IMR-90 (cell line): Measurements from ENCODE around the gene SCRN2.

Source experiments
- BHLHE40 ChIP-seq: fragments of 150-350 bp; IDR thresholded peaks from 2 replicates; pipeline ENCODE4 v1.6.1; 2016; ENCODE audit warnings: mild to moderate bottlenecking, low read depth, low read length
- TF ChIP-seq, protein P1 (sequence below): conservative IDR thresholded peaks from 2 replicates; pipeline ENCODE4 v1.5.1; 2012; ENCODE audit warnings: mild to moderate bottlenecking, low read depth, low read length, improper control_type of control experiment

DNA sequence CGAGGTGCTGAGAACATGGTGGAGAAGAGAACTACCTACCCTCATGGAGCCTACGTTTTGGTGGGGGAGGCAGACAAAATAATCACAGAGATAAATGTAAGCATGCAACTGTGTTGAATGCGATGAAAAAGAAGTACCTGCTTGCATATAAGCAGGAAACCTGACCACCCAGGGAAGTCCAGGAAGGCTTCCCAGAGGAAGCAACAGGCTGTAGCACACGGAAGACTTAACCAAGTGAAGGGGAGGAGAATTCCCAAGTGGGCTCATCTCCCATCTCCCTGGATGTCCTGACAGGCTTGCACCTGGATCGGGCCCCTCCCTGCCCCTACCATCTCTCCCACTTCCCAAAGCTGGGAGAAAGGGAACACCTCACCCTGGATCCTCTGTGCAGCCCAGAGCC lies 2.0 kb downstream of the SCRN2 start:
- TF ChIP-seq, protein P1, sequence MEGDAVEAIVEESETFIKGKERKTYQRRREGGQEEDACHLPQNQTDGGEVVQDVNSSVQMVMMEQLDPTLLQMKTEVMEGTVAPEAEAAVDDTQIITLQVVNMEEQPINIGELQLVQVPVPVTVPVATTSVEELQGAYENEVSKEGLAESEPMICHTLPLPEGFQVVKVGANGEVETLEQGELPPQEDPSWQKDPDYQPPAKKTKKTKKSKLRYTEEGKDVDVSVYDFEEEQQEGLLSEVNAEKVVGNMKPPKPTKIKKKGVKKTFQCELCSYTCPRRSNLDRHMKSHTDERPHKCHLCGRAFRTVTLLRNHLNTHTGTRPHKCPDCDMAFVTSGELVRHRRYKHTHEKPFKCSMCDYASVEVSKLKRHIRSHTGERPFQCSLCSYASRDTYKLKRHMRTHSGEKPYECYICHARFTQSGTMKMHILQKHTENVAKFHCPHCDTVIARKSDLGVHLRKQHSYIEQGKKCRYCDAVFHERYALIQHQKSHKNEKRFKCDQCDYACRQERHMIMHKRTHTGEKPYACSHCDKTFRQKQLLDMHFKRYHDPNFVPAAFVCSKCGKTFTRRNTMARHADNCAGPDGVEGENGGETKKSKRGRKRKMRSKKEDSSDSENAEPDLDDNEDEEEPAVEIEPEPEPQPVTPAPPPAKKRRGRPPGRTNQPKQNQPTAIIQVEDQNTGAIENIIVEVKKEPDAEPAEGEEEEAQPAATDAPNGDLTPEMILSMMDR = no peak
- TF ChIP-seq BHLHE40 = no peak
